Osteocyte (in vitro differentiated cells): ENCODE data around the gene LRRC56. TPM values are rescaled to one million over a fixed set of nuclear protein-coding genes. Genes with fewer than 3 reads are reported as not detected.

Experiments
- DNase-seq: peaks from one replicate; pipeline ENCODE4 v3.0.0; 2021; ENCODE audit warnings: mixed read lengths; ENCODE audit not compliant: unreplicated experiment; ENCODE audit errors: extremely low spot score
- H3K27ac Mint-ChIP-seq: one replicate; pipeline ENCODE4 v1.8.0; 2021; ENCODE audit warnings: mild to moderate bottlenecking, mixed read lengths; ENCODE audit not compliant: unreplicated experiment
- H3K27me3 Mint-ChIP-seq: one replicate; pipeline ENCODE4 v1.8.0; 2021; ENCODE audit warnings: mixed read lengths; ENCODE audit not compliant: unreplicated experiment
- H3K36me3 Mint-ChIP-seq: one replicate; pipeline ENCODE4 v1.8.0; 2021; ENCODE audit warnings: mixed read lengths; ENCODE audit not compliant: unreplicated experiment
- H3K4me1 Mint-ChIP-seq: one replicate; pipeline ENCODE4 v1.8.0; 2021; ENCODE audit warnings: mixed read lengths; ENCODE audit not compliant: unreplicated experiment
- H3K4me3 Mint-ChIP-seq: one replicate; pipeline ENCODE4 v1.8.0; 2021; ENCODE audit warnings: mild to moderate bottlenecking, moderate library complexity, mixed read lengths; ENCODE audit not compliant: unreplicated experiment
- H3K9me3 Mint-ChIP-seq: one replicate; pipeline ENCODE4 v1.8.0; 2021; ENCODE audit warnings: mixed read lengths; ENCODE audit not compliant: unreplicated experiment
- microRNA-seq: library from miRNA; unstranded; fragments of <30 nt; microRNA quantifications from one replicate; pipeline ENCODE4 v1.1.0, GENCODE V29; 2020; ENCODE audit not compliant: unreplicated experiment
- total RNA-seq: library from RNA; stranded (reverse); gene quantifications from 2 replicates; pipeline ENCODE4 v1.2.1, GENCODE V29; 2021
- TF ChIP-seq, protein P1 (sequence below): fragments of 200-600 bp; sonication (generic); IDR thresholded peaks from 2 replicates; pipeline ENCODE4 v1.5.0; 2021; ENCODE audit warnings: antibody characterized with exemption, mild to moderate bottlenecking, moderate library complexity

Gene LRRC56
- total RNA-seq, 1 donor from 2014 or later = 3.7 TPM

DNA sequence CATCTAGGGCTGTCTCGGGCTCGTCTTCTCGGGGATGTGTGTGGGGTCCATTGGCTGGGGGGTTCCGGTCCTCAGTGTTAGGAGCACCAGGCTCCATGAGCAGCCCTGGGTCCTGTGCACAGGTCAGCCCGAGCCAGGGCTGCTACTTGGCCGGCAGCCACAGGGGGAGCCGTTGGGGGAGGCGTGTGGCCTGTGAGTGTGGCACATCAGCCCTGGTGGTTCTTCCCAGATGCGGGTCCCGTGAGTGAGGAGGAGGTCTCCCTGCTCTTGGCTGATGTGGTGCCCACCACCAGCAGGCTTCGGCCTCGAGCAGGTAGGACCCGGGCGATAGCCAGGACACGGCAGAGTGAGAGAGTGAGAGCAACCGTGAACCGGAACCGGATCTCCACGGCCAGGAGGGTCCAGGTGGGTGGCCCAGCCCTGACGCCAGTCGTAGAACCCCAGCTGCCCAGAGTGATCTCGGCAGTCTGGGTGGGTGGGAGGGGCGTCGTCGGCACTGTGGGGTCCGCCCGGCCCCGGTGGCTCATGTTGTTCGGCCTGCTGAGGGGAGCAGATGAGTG lies 59.9 kb downstream of the LRRC56 start:
- TF ChIP-seq, protein P1, sequence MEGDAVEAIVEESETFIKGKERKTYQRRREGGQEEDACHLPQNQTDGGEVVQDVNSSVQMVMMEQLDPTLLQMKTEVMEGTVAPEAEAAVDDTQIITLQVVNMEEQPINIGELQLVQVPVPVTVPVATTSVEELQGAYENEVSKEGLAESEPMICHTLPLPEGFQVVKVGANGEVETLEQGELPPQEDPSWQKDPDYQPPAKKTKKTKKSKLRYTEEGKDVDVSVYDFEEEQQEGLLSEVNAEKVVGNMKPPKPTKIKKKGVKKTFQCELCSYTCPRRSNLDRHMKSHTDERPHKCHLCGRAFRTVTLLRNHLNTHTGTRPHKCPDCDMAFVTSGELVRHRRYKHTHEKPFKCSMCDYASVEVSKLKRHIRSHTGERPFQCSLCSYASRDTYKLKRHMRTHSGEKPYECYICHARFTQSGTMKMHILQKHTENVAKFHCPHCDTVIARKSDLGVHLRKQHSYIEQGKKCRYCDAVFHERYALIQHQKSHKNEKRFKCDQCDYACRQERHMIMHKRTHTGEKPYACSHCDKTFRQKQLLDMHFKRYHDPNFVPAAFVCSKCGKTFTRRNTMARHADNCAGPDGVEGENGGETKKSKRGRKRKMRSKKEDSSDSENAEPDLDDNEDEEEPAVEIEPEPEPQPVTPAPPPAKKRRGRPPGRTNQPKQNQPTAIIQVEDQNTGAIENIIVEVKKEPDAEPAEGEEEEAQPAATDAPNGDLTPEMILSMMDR = no peak
- peaks cover 42% of the 10 kb centered on the region for H3K36me3 Mint-ChIP-seq
- H3K4me3 Mint-ChIP-seq = no peak overlapping the region
- H3K27ac Mint-ChIP-seq = no peak overlapping the region
- no peak for DNase-seq
- no peaks in the 10 kb centered on the region for H3K4me1 Mint-ChIP-seq
- no peaks in the 10 kb centered on the region for H3K9me3 Mint-ChIP-seq
- no peaks in the 10 kb centered on the region for H3K27me3 Mint-ChIP-seq

DNA sequence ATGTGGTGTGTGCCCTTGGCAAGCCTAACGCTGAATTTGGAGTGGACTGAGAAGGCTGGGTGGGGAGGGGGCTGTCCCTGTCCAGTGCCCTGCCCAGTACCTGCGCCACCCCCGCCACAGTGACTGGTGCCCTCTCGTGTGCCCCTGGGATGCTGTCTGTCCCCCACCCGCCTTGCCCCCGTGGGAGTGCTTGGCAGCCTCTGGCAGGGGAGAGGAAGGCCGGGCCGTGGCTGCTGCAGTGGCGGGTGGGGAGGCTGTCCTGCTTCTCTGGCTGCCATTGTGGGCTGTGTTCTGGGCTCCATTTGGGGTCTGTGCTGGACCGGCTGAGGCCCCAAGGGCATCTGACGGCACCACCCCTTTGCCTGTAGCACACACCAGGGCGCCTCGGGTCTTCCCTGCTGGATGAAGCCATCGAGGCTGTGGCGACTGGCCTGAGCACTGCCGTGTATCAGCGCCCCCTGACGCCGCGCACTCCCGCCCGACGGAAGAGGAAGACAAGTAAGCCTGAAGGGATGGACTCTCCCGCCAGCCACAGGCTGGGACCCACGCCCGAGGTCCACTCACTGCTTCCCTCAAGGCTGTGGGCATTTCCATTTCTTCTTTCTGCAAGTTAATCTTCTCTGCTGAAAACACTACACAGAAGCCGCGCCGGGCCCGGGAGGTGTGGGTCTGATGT lies 60.8 kb downstream of the LRRC56 start:
- DNase-seq = no peak
- H3K9me3 Mint-ChIP-seq = no peaks in the 10 kb centered on the region
- no peaks in the 10 kb centered on the region for H3K27me3 Mint-ChIP-seq
- H3K4me3 Mint-ChIP-seq = no peak overlapping the region
- no peak overlapping the region for H3K27ac Mint-ChIP-seq
- H3K4me1 Mint-ChIP-seq = no peaks in the 10 kb centered on the region
- peaks cover 35% of the 10 kb centered on the region for H3K36me3 Mint-ChIP-seq
- TF ChIP-seq, protein P1 = no peak

DNA sequence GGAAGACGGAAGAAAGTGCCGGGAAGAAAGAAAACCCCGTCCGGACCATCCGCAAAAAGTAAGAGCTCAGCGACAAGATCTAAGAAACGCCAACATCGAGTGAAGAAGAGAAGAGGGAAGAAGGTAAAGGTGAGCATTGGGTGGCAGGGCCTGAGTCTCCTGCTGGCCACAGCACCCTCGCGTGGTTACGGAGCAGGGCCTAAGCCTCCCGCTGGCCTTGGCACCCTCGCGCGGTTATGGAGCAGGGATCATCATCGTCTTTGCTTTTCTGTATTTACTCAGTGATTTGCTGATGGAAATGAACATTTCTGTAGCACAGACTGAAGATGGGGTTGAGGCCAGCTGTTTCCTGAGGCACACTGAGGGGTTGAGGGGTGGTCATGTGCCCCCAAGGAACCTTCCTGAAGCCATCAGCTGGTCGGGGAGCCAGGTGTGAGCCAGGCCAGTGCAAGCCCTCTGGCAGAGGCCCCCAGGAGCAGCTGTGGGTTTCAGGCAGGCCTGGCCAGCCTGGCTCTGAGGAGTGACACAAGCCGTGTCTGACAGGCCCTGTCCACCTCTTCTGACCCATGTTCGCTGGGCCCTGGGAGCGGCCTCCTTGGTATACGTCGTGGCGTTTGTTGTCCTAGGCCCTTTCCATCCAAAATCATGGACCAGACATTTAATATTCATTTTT lies 64.4 kb downstream of the LRRC56 start:
- Mint-ChIP-seq H3K27me3 (no peaks in the 10 kb centered on the region), H3K4me3 (no peak overlapping the region), H3K9me3 (no peaks in the 10 kb centered on the region), H3K27ac (no peak overlapping the region), H3K36me3 (peaks cover 38% of the 10 kb centered on the region), H3K4me1 (no peaks in the 10 kb centered on the region)
- DNase-seq = no peak
- TF ChIP-seq, protein P1 = no peak

DNA sequence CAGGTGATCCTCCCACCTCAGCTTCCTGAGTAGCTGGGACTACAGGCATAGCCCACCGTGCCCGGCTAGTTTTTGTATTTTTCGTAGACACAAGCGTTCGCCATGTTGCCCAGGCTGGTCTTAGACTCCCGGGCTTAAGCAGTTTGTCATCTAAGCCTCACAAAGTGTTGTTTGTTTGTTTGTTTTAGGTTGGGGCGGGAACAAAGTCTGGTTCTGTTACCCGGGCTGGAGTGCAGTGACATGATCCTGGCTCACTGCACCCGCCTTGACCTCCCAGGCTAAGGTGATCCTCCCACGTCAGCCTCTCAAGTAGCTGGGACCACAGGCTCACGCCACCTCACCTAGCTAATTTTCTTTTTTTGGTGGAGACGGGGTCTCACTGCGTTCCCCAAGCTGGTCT lies 65.8 kb downstream of the LRRC56 start:
- DNase-seq = no peak
- Mint-ChIP-seq H3K4me1 (no peaks in the 10 kb centered on the region), H3K4me3 (no peak overlapping the region), H3K27ac (no peak overlapping the region), H3K36me3 (peaks cover 36% of the 10 kb centered on the region), H3K27me3 (no peaks in the 10 kb centered on the region), H3K9me3 (no peaks in the 10 kb centered on the region)
- TF ChIP-seq, protein P1 = no peak

Small RNA genes within 50 kb of the gene (microRNA-seq; reads per million reads assigned to microRNA genes)
- gene MIR210 = 246 reads per million, percentile 63 among the genes with 10 or more reads in this experiment

Other genes starting within 250 kb of the LRRC56 start
- 39.9 and 43.4 TPM in 2 replicates for gene PGGHG, start 248.4 kb upstream of the LRRC56 start, total RNA-seq
- not detected in 2 replicates for gene IFITM5, start 238.0 kb upstream of the LRRC56 start, total RNA-seq
- 671 and 698 TPM in 2 replicates for gene IFITM2, start 229.7 kb upstream of the LRRC56 start, total RNA-seq
- 352 and 355 TPM in 2 replicates for gene IFITM1, start 223.5 kb upstream of the LRRC56 start, total RNA-seq
- 1,725 and 1,814 TPM in 2 replicates for gene IFITM3, start 216.7 kb upstream of the LRRC56 start, total RNA-seq
- 61.0 and 63.3 TPM in 2 replicates for gene B4GALNT4, start 168.0 kb upstream of the LRRC56 start, total RNA-seq
- gene PKP3, start 143.3 kb upstream of the LRRC56 start, total RNA-seq = 0.40 and 0.50 TPM in 2 replicates
- 27.0 and 28.0 TPM in 2 replicates for gene SIGIRR, start 122.5 kb upstream of the LRRC56 start, total RNA-seq
- gene ANO9, start 95.5 kb upstream of the LRRC56 start, total RNA-seq = not detected in 2 replicates
- gene PTDSS2, start 87.2 kb upstream of the LRRC56 start, total RNA-seq = 55.3 and 56.1 TPM in 2 replicates
- gene RNH1, start 30.3 kb upstream of the LRRC56 start, total RNA-seq = 151 and 160 TPM in 2 replicates
- gene HRAS, start 2.0 kb upstream of the LRRC56 start, total RNA-seq = 68.3 and 69.4 TPM in 2 replicates
- gene LMNTD2, start 23.2 kb downstream of the LRRC56 start, total RNA-seq = 6.0 and 6.4 TPM in 2 replicates
- 8.0 and 9.3 TPM in 2 replicates for gene RASSF7, start 23.4 kb downstream of the LRRC56 start, total RNA-seq
- 31.5 TPM in 2 replicates for gene PHRF1, start 38.9 kb downstream of the LRRC56 start, total RNA-seq
- 14.4 and 15.4 TPM in 2 replicates for gene IRF7, start 78.4 kb downstream of the LRRC56 start, total RNA-seq
- not detected in 2 replicates for gene CDHR5, start 87.4 kb downstream of the LRRC56 start, total RNA-seq
- gene SCT, start 89.7 kb downstream of the LRRC56 start, total RNA-seq = not detected in 2 replicates
- gene DRD4, start 99.7 kb downstream of the LRRC56 start, total RNA-seq = 1.7 and 1.8 TPM in 2 replicates
- 113 and 121 TPM in 2 replicates for gene DEAF1, start 157.7 kb downstream of the LRRC56 start, total RNA-seq
- 43.9 and 45.2 TPM in 2 replicates for gene TMEM80, start 158.3 kb downstream of the LRRC56 start, total RNA-seq
- gene EPS8L2, start 168.7 kb downstream of the LRRC56 start, total RNA-seq = 32.4 and 39.3 TPM in 2 replicates
- gene TALDO1, start 209.9 kb downstream of the LRRC56 start, total RNA-seq = 156 and 171 TPM in 2 replicates
- 79.1 and 84.4 TPM in 2 replicates for gene GATD1, start 240.0 kb downstream of the LRRC56 start, total RNA-seq